ENCODE data around the gene CASKIN2. TPM values are rescaled to one million over a fixed set of nuclear protein-coding genes. Genes with fewer than 3 reads are reported as not detected.
A peak's percentile ranks its signal among the peaks of the same experiment; 100 is the strongest.

CASKIN2 gene, protein sequence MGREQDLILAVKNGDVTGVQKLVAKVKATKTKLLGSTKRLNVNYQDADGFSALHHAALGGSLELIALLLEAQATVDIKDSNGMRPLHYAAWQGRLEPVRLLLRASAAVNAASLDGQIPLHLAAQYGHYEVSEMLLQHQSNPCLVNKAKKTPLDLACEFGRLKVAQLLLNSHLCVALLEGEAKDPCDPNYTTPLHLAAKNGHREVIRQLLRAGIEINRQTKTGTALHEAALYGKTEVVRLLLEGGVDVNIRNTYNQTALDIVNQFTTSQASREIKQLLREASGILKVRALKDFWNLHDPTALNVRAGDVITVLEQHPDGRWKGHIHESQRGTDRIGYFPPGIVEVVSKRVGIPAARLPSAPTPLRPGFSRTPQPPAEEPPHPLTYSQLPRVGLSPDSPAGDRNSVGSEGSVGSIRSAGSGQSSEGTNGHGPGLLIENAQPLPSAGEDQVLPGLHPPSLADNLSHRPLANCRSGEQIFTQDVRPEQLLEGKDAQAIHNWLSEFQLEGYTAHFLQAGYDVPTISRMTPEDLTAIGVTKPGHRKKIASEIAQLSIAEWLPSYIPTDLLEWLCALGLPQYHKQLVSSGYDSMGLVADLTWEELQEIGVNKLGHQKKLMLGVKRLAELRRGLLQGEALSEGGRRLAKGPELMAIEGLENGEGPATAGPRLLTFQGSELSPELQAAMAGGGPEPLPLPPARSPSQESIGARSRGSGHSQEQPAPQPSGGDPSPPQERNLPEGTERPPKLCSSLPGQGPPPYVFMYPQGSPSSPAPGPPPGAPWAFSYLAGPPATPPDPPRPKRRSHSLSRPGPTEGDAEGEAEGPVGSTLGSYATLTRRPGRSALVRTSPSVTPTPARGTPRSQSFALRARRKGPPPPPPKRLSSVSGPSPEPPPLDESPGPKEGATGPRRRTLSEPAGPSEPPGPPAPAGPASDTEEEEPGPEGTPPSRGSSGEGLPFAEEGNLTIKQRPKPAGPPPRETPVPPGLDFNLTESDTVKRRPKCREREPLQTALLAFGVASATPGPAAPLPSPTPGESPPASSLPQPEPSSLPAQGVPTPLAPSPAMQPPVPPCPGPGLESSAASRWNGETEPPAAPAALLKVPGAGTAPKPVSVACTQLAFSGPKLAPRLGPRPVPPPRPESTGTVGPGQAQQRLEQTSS (N-terminal part only)
- 0.10 TPM for total RNA-seq

DNA sequence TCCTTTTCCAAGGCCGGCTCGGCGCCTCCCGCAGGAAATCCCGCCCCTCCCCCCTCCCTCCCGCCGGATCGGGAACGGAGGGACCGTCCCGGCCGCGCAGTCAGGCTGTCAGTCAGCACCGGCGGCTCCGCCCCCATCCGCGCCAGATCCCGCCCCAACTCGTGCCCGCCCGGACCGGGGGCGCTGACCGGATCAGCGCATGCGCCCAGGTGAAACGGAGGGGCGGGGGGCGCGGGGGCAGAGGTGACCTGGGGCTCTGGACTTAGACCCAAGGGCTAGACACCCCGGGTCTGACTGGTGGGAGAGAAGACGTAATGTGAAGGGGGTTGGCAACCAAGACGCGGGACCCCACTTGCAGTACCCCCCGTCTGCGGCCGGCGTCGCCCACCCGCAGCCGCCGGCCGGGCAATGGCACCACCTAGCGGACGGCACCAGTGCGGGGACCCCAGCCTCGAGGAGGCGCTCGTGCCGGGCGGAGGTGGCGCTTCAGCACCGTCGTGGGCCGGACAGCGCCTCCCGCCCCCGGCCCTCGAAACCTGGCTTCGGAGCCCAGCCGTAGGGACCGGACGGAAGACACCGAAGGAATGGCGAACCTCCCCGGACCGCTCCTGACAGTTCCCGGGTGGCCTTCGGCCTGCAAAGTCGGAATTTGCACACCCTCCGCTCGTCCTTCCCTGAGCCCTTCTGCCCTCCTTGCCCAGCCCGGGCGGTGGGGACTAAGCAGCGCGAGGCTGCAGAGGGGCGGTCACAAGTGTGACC lies at the start of gene CASKIN2:
CASKIN2 (minus strand) TSS at position 42 of the 759 bp plus-strand sequence. CDS start 1,733 bp downstream, outside the sequence.
- Histone ChIP-seq H3K27me3 (ENCODE audit: insufficient read depth, low read length) (peaks cover 4% of the 10 kb centered on the region), H3K4me3 (ENCODE audit: low read length) (peak within 1 kb of the TSS; percentile 66), H3K4me1 (ENCODE audit: insufficient read depth, low read length) (peaks cover 35% of the 10 kb centered on the region), H3K9me3 (ENCODE audit: low read depth, low read length) (no peaks in the 10 kb centered on the region)

DNA sequence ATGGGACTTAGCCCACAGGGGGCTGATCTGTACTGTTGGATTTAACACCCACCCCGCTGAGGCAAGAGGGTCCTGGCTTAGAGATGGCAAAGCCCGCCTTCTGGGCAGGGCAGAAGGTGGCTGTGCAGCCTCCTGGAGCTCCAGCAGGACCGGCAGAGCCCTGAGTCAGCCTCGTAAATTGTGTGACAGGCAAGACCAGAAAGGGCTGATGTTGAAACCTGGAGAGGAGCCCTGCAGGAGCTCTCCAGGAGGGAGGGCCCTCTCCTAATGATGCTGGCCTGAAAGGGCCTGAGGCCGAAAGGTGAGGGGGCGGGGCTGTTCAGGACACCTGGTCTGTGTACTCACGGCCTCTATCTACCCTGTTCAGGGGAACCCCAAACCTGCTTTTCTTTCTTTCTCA lies 49.7 kb upstream of the CASKIN2 start:
- Histone ChIP-seq H3K4me3 (ENCODE audit: low read length) (no peak overlapping the region), H3K4me1 (ENCODE audit: insufficient read depth, low read length) (peaks cover 7% of the 10 kb centered on the region), H3K27me3 (ENCODE audit: insufficient read depth, low read length) (no peaks in the 10 kb centered on the region), H3K9me3 (ENCODE audit: low read depth, low read length) (no peaks in the 10 kb centered on the region)

DNA sequence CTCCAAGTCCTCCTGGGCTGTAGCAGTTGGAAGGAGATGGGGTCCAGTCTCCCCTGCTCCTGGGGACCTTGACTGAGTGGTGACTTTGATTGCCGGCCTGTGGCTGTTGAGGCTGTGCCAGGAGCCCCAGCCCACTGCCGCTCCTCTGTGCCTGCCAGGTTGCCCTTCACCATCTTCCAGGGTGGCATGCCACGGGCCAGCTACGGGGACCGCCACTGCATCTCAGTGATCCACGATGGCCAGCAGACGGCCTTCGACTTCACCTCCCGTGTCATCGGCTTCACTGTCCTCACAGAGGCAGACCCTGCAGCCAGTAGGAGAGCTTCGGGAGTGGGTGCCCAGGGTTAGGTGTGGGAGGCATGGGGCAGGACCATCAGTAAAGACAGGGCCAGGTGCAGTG lies 48.9 kb upstream of the CASKIN2 start:
- H3K4me3 ChIP-seq (ENCODE audit: low read length) = no peak overlapping the region
- peaks cover 7% of the 10 kb centered on the region for H3K4me1 ChIP-seq (ENCODE audit: insufficient read depth, low read length)
- H3K9me3 ChIP-seq (ENCODE audit: low read depth, low read length) = no peaks in the 10 kb centered on the region
- H3K27me3 ChIP-seq (ENCODE audit: insufficient read depth, low read length) = no peaks in the 10 kb centered on the region

DNA sequence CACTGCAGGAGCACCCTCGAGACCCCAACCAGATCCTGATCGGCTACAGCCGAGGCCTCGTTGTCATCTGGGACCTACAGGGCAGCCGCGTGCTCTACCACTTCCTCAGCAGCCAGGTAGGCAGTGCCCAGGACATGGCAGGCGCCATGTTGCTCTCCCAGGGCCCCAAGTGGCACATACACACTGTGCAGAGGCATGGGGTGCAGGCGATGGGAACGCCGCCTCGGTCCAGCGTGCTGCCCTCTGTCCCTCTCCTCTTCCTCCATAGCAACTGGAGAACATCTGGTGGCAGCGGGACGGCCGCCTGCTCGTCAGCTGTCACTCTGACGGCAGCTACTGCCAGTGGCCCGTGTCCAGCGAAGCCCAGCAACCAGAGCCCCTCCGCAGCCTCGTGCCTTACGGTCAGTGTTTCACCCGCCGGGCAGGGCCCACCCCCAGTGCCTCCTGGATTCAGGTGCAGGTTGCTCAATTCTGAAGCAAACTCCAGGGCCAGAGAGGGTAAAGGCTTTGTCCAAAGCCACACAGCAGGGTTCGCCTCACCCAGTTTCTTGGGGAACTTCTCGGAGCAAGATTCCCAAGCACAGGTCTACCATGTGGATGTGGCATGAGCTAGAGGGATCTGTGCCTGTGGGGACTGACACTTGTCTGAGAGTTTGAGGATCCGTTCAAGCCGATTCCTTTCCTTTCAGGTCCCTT lies 47.9 kb upstream of the CASKIN2 start:
- Histone ChIP-seq H3K9me3 (ENCODE audit: low read depth, low read length) (no peaks in the 10 kb centered on the region), H3K4me3 (ENCODE audit: low read length) (no peak overlapping the region), H3K4me1 (ENCODE audit: insufficient read depth, low read length) (peaks cover 7% of the 10 kb centered on the region), H3K27me3 (ENCODE audit: insufficient read depth, low read length) (no peaks in the 10 kb centered on the region)

DNA sequence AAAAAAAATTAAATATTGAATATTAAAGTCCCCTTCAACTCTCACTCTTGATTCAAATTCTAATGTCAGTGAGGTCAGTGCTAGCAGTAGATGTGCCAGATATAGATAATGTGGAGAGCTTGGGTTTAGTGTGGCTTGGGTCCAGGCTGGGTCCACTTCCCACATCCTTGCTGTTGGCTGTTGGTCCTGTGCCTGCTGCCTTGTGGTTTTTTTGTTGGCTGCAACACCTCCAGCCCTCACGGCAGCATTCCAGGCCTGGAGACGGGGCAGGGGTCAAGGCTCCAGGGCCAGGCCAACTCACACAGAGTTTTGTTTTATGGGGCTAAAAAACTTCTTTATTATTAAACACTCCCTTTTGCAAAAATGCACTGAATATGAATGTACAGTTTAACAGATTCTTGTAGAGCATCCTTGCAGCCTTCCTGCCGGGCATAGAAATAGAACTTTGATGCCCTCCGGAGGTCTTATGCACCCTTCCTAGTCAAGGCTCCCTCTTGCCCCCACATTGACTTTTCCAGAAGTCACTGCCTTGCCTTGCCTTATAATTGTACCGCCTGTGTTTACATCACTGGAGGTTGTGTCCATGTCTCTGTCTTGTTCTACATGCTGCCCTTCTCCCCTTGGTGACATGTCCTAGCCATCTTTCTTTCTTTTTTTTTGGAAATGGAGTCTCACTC lies 46.7 kb upstream of the CASKIN2 start:
- Histone ChIP-seq H3K9me3 (ENCODE audit: low read depth, low read length) (no peaks in the 10 kb centered on the region), H3K4me3 (ENCODE audit: low read length) (no peak overlapping the region), H3K4me1 (ENCODE audit: insufficient read depth, low read length) (peaks cover 7% of the 10 kb centered on the region), H3K27me3 (ENCODE audit: insufficient read depth, low read length) (no peaks in the 10 kb centered on the region)

DNA sequence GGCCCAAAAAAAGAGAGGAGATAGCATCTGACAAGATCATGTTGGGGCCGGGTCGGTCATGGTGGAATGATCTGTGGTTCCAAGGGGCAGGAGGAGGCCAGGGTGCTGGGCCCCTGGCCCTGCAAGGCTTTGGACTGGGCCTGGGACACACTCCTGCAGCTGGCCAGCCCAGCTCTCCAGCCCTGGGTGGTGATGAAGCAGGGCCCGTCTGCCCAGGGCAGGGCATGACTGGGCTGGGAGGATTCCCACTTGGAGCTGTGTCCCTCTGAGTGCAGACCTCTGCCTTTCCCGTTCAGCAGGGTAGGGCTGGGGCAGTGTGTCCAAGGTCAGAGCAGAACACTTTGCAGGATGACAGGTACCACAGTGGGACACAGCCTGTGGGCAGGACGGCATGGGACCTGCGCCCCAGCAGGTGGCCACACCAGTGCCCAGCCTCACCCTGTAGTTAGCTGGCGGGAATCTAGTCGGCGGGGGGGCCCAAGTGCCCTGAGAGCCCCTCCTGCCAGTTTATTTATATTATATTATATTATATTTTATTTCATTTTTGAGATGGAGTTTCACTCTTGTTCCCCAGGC lies 44.7 kb upstream of the CASKIN2 start:
- H3K9me3 ChIP-seq (ENCODE audit: low read depth, low read length) = no peaks in the 10 kb centered on the region

DNA sequence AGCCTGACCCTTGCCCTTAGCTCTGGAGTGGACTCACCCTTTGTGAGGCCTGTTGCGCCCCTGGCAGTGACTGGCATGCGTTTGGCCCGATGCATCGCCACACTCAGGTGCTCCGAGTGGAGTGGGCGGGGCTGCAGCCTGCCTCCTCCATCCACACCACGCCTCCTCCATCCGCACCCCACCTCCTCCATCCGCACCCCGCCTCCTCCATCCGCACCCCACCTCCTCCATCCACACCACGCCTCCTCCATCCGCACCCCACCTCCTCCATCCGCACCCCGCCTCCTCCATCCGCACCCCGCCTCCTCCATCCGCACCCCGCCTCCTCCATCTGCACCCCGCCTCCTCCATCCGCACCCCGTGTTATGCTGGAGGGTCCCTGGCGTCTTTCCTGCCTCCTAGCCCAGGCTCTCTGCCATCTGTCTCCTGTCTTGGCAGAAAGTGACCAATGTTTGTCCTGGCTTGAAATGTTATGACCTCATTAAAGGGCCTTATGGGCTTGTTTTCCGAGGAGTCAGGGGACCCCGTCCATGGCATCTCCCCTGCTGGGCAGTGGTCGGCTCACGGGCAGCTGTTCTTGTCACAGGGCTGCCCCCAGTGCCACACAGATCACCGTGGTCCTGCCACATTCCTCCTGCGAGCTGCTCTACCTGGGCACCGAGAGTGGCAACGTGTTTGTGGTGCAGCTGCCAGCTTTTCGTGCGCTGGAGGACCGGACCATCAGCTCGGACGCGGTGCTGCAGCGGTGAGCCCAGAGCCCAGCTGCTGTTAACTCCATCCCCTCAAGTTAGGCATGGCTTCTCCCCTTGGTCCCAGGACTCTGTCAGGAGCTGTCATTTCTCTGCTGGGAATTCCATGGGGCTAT lies 43.6 kb upstream of the CASKIN2 start:
- Histone ChIP-seq H3K9me3 (ENCODE audit: low read depth, low read length) (no peaks in the 10 kb centered on the region), H3K4me1 (ENCODE audit: insufficient read depth, low read length) (no peaks in the 10 kb centered on the region), H3K27me3 (ENCODE audit: insufficient read depth, low read length) (no peaks in the 10 kb centered on the region), H3K4me3 (ENCODE audit: low read length) (no peak overlapping the region)

More for the DNA sequence above, 44.7 kb upstream of the CASKIN2 start:
- Histone ChIP-seq H3K27me3 (ENCODE audit: insufficient read depth, low read length) (no peaks in the 10 kb centered on the region), H3K4me1 (ENCODE audit: insufficient read depth, low read length) (no peaks in the 10 kb centered on the region), H3K4me3 (ENCODE audit: low read length) (no peak overlapping the region)

DNA sequence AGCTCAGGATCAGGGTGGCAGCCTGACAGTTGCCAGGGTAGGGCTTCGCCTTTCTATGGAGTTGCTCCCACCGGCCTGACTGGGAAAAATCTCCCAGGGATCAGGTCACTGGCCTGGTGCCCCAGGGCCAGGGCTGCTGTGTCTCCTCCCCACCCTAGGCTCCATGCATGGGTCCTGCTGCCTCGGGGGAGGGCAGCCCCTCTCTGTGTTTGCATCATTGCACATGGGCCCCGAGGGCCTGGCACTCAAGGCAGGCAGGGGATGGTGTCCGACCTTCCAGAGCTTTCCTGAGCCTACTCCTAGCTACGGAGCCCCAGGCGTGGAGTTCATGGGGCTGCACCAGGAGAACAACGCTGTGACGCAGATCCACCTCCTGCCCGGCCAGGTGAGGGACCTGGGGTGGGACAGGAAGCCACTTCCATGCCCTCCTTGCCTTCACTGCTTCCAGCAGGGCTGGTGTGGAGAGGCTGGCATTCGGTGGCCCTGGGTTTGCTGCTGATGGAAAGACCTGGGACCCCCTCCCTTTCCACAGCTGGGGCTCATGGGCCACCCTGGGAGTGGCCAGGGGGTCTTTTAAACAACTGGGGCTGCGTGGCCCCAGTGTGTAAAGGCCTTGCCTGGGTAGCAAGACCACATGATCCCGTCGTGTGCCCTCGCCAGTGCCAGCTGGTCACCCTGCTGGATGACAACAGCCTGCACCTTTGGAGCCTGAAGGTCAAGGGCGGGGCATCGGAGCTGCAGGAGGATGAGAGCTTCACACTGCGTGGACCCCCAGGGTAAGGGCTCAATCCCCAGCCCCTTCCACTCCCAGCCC lies 42.7 kb upstream of the CASKIN2 start:
- Histone ChIP-seq H3K4me1 (ENCODE audit: insufficient read depth, low read length) (no peaks in the 10 kb centered on the region), H3K9me3 (ENCODE audit: low read depth, low read length) (no peaks in the 10 kb centered on the region), H3K27me3 (ENCODE audit: insufficient read depth, low read length) (no peaks in the 10 kb centered on the region), H3K4me3 (ENCODE audit: low read length) (no peak overlapping the region)

DNA sequence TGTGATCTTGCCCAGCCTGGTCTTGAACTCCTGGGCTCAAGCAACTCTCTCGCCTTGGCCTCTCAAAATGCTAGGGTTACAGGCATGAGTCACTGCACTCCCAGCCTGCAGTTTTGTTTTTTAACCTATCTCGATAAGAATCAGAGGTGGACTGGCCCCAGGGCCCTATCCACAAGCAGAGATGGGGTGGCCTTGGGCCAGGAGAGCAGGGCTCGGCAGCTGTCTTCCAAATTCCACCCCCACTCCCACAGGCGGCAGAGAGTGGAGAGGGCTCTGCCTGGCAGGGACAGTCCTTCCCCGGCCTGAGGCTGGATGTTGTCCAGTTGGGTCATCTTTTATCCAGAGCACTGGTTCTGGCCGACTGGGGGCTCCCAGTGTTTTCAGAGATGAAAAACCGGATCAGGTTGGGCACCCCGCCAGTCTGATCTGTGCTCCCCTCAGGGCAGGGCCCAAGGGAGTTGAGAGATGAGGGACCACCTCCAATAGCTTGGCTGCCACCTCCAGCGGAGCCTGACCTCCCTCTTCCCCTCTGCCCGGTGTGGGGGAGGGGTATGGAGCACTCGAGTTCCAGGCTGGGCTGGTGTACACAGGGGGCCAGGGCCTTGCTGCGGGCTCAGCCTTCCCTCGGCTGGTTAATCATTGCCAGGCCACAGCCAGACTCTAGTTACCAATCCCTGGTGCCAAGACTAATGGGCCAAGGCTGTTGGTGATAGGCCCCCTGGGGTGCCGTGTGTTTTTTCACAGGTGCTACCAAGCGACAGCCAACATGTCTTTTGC lies 41.9 kb upstream of the CASKIN2 start:
- Histone ChIP-seq H3K4me3 (ENCODE audit: low read length) (no peak overlapping the region), H3K27me3 (ENCODE audit: insufficient read depth, low read length) (no peaks in the 10 kb centered on the region), H3K4me1 (ENCODE audit: insufficient read depth, low read length) (no peaks in the 10 kb centered on the region), H3K9me3 (ENCODE audit: low read depth, low read length) (no peaks in the 10 kb centered on the region)

DNA sequence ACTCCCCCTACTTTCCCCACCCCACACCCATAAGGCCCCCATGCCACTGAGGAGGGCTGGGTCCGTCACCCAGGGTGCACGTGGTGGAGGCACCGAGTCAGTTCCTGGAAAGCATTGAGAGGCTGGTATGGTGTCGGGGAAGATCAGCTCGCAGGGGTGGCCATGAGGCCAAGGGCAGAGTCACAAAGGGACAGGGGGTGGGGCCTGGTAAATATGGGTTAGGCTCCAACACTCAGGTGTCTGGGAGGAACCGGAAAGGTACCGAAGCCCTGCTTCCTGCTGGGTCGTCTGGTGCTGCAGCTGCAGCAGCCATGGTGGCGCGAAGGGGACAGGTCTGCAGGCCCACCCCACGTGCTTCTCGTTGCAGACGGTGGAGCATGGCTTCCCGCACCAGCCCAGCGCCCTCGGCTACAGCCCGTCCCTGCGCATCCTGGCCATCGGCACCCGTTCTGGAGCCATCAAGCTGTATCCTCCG lies 40.4 kb upstream of the CASKIN2 start:
- no peaks in the 10 kb centered on the region for H3K27me3 ChIP-seq (ENCODE audit: insufficient read depth, low read length)
- no peaks in the 10 kb centered on the region for H3K9me3 ChIP-seq (ENCODE audit: low read depth, low read length)
- H3K4me1 ChIP-seq (ENCODE audit: insufficient read depth, low read length) = no peaks in the 10 kb centered on the region
- no peak overlapping the region for H3K4me3 ChIP-seq (ENCODE audit: low read length)

DNA sequence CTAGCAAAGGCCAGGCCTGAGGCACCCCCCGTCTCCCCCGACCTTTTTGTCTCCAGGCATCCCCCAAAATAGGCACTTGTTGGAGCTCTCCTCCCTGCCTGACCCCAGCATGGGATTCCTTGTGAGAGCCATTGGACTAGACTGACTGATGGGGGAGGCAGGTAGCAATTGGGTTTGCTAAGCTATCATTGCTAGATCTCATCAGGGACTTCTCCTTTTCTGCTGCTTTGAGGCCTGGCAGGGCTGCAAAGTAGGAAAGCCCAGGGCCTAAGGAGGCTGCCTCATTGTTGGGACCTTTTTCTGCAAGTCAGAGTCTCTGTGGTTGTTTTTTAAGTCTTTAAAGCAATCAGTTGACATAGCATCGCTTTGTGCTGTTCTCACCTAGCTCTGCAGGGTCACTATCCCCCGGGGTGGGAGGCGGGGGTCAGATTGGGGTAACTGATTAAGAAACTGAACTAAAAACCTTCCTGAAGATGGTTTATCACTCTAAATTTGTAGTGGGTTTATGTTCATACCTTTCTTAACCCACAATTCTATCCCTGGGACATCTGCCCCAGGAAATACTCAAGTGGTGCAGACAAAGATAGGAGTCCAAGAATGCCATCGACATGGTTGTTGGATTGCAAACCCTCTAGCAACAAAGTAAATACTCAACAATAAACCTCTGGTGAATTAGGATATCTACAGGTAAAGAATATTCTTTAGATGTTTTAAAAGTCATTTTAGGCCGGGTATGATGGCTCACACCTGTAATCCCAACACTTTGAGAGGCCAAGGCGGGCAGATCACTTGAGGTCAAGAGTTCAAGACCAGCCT lies 38.2 kb upstream of the CASKIN2 start:
- Histone ChIP-seq H3K4me1 (ENCODE audit: insufficient read depth, low read length) (no peaks in the 10 kb centered on the region), H3K27me3 (ENCODE audit: insufficient read depth, low read length) (no peaks in the 10 kb centered on the region), H3K9me3 (ENCODE audit: low read depth, low read length) (no peaks in the 10 kb centered on the region), H3K4me3 (ENCODE audit: low read length) (no peak overlapping the region)

All from mononuclear cell (primary cell).